ENCODE data around the gene SLC16A10. TPM values are rescaled to one million over a fixed set of nuclear protein-coding genes. Genes with fewer than 3 reads are reported as not detected.
A peak's percentile ranks its signal among the peaks of the same experiment; 100 is the strongest.

Gene SLC16A10
- total RNA-seq, 1 donor from 2014 or later, result 11.9 TPM

DNA sequence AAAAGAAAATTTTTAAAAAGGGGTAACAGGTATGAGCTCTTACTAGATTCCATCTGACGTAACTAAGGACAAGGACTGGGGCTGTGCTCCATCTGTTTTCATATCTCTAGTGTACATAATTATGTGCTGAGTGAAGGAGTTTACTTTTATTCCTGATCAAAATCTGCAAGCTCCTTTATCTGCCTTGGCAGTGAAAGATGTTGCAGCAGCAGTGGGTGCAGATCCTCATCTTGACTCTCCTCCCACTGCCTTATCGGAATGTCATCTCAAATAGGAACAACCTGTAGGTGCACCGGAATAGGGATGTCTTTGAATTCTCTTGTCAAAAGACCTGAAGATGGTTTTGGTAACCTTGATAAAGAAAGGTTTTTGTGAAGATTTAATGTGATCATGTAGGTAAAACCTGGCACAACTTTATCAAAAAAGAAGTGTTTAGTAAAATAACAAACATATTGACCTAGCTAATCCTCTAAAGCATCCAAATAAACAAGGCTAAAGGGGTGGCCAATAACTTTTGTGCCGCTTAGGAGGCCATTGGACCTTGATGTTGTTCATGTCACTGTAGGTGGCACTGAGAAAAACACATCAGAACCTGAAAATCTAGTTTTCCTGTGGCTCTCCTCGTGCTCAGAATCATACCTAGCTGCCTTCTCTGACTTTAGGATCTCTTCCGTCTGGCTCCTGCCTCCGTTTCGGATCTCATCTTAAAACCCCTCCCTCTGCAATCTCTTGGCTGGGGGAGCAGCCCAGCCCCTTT lies 19.0 kb upstream of the SLC16A10 start:
- no peak overlapping the region for H3K27ac ChIP-seq
- intact Hi-C loops (cut with DNase I), result no loop called here
- H3K9me3 ChIP-seq, result peaks cover 8% of the 10 kb centered on the region
- no peaks in the 10 kb centered on the region for H3K36me3 ChIP-seq
- H3K4me1 ChIP-seq, result no peaks in the 10 kb centered on the region
- no peak overlapping the region for H3K4me3 ChIP-seq
- no peak for ATAC-seq
- no peaks in the 10 kb centered on the region for H3K27me3 ChIP-seq (ENCODE audit: low read depth)
- no peak for DNase-seq
- TF ChIP-seq, protein P1, sequence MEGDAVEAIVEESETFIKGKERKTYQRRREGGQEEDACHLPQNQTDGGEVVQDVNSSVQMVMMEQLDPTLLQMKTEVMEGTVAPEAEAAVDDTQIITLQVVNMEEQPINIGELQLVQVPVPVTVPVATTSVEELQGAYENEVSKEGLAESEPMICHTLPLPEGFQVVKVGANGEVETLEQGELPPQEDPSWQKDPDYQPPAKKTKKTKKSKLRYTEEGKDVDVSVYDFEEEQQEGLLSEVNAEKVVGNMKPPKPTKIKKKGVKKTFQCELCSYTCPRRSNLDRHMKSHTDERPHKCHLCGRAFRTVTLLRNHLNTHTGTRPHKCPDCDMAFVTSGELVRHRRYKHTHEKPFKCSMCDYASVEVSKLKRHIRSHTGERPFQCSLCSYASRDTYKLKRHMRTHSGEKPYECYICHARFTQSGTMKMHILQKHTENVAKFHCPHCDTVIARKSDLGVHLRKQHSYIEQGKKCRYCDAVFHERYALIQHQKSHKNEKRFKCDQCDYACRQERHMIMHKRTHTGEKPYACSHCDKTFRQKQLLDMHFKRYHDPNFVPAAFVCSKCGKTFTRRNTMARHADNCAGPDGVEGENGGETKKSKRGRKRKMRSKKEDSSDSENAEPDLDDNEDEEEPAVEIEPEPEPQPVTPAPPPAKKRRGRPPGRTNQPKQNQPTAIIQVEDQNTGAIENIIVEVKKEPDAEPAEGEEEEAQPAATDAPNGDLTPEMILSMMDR (IDR thresholded peaks at IDR 0.05), result no peak

DNA sequence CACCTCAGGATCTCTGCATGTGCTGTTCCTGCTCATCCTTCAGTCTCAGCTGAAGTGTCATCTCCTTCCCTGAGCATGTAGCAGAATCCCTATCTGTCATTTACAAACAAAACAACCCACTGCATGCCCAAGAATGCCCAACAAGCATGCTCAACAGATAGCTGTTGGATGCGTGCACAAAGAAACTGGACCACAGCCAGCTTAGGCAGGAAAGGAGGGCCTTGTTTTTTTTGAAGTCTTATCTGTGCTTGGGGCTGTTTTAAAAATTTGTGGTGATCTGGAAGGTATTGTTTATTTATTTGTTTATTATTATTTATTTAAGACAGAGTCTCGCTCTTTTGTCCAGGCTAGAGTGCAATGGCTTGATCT lies 18.5 kb upstream of the SLC16A10 start:
- no peak for DNase-seq
- intact Hi-C loops (cut with DNase I), result no loop called here
- H3K4me1 ChIP-seq, result no peaks in the 10 kb centered on the region
- no peak overlapping the region for H3K4me3 ChIP-seq
- H3K36me3 ChIP-seq, result no peaks in the 10 kb centered on the region
- no peak for ATAC-seq
- peaks cover 5% of the 10 kb centered on the region for H3K9me3 ChIP-seq
- H3K27ac ChIP-seq, result no peak overlapping the region
- no peaks in the 10 kb centered on the region for H3K27me3 ChIP-seq (ENCODE audit: low read depth)
- TF ChIP-seq, protein P1 (IDR thresholded peaks at IDR 0.05), result no peak

DNA sequence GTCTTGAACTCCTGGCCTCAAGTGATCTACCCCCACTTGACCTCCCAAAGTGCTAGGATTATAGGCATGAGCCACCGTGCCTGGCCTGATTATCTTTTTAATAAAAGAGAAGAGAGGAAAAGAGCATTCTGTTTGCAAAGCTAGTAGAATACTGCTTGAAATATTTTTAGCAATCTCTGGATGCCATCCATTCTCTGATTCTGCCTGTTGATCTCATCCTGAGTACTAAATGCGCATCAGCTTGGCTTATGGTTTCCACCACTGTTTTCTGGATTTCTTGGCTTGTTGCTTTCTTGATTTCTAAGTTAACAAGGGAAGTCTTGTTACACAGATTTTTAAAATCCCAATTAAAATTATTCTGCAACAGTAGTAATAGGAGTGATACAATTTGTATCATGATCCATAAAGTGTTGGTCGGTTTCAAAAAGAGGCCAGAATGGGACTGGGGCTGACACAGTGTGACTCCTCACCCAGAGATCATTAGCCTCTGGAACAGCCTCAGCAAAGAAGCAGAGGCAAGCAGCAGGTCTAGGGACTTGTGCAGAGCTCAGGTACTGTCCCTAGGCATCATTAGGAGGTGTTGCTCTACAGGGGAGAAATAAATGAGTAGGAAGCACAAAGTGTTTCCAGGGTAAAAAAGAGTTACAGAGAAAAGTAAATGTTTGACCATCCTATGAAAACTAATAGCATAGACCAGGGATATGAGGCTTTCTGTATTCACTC lies 17.8 kb upstream of the SLC16A10 start:
- DNase-seq (no peak), ATAC-seq (no peak)
- Histone ChIP-seq H3K27ac (no peak overlapping the region), H3K4me3 (no peak overlapping the region), H3K4me1 (no peaks in the 10 kb centered on the region), H3K27me3 (ENCODE audit: low read depth) (no peaks in the 10 kb centered on the region), H3K36me3 (no peaks in the 10 kb centered on the region), H3K9me3 (no peaks in the 10 kb centered on the region)
- intact Hi-C loops (cut with DNase I), result no loop called here
- TF ChIP-seq, protein P1 (IDR thresholded peaks at IDR 0.05), result no peak

DNA sequence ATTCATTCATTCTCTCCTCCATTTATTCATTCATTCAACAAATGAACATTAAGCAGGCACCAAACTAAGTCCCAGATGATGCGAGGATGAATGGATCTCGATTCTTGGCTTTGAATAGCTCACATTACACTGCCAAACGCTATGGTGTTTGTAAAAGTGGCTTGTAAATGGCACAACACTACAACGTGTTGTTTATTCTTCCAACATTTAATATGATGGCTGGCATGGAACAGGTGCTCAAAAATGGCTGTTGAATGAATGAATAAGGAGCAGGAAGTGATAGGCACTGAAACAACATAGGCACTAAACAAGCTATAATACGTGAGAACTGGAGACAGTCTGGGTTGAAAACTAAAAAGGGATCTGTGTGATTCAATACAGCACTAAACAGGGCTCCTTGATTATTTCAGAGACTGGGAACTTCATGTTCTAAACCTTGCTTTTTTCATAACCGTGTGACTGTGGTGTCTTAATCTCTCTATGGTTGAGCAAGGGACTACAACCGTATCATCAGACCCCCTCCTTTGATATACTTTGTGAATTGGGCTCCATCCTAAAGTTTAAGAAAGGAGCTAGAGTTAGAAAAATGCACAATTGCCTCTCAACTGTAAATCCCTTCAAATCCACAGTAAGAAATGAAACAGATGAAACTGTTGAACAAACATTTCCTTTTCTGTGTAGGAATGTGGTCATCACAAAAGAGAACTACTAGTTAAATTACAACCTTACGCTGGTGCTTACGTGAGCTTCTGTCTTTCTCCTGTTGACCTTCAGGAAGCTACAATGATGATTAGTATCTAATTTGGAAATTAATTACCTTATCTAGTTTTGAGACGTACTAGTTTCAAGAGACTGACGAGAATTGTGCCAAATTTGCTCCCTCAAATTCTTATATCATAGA lies 16.9 kb upstream of the SLC16A10 start:
- H3K4me1 ChIP-seq, result no peaks in the 10 kb centered on the region
- intact Hi-C loops (cut with DNase I), result no loop called here
- ATAC-seq, result peak; percentile 27 to 54

More for the DNA sequence above, 16.9 kb upstream of the SLC16A10 start:
- Histone ChIP-seq H3K27me3 (ENCODE audit: low read depth) (no peaks in the 10 kb centered on the region), H3K36me3 (no peaks in the 10 kb centered on the region), H3K27ac (no peak overlapping the region), H3K4me3 (no peak overlapping the region), H3K9me3 (no peaks in the 10 kb centered on the region)
- no peak for DNase-seq
- TF ChIP-seq, protein P1 (IDR thresholded peaks at IDR 0.05), result no peak
